SU-DHL-6 (cell line): Measurements from ENCODE around the gene DDX41.

Experiments used
- CTCF ChIP-seq: fragments of 200-600 bp; sonication (generic); IDR thresholded peaks from one replicate; pipeline ENCODE4 v1.5.1; 2017; ENCODE audit warnings: antibody characterized with exemption, mild to moderate bottlenecking, low read length, moderate library complexity; ENCODE audit not compliant: insufficient read depth, poor library complexity, severe bottlenecking
- EZH2phosphoT487 ChIP-seq: fragments of 200-600 bp; sonication (generic), shearing (Covaris generic); conservative IDR thresholded peaks from 2 replicates; pipeline ENCODE4 v1.6.1; 2018; ENCODE audit warnings: mild to moderate bottlenecking, antibody characterized with exemption, low read length, moderate library complexity, mixed read lengths

DNA sequence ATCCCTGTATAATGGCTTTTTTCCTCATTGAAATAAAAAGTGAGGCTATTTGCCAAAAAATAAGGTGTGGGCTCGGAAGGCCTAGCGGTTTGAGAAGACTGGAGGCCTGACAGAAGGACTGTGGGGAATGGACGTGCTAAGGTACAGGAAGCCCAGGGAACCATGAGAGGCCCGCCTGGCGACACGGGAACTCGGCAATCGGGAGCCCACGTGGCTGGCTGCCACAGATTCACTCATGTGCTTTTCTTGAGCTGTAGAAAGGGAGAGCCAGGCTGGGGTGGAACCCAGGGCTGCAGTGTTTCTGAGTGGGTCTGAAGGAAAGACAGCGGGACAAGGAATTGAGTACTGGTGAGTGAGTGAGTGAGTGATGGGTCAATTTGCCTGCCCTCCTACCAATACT lies 11.9 kb upstream of the DDX41 start:
- TF ChIP-seq EZH2phosphoT487: no peak
- TF ChIP-seq CTCF: no peak
